GM12865 (cell line): ENCODE results near the gene TMEM164.

Source experiments
- DNase-seq: peaks from one replicate; pipeline ENCODE4 v3.0.0; 2010; ENCODE audit warnings: low read depth
- H3K4me3 ChIP-seq: 2 replicates; pipeline ENCODE4 v1.5.1; 2011; ENCODE audit warnings: mild to moderate bottlenecking, low read depth, low read length, control low read depth
- CTCF ChIP-seq: IDR thresholded peaks from 2 replicates; pipeline ENCODE4 v1.5.1; 2011; ENCODE audit warnings: low read length, control low read depth, low read depth, inconsistent platforms; ENCODE audit not compliant: insufficient read depth; ENCODE audit errors: missing control alignments

TMEM164 gene

DNA sequence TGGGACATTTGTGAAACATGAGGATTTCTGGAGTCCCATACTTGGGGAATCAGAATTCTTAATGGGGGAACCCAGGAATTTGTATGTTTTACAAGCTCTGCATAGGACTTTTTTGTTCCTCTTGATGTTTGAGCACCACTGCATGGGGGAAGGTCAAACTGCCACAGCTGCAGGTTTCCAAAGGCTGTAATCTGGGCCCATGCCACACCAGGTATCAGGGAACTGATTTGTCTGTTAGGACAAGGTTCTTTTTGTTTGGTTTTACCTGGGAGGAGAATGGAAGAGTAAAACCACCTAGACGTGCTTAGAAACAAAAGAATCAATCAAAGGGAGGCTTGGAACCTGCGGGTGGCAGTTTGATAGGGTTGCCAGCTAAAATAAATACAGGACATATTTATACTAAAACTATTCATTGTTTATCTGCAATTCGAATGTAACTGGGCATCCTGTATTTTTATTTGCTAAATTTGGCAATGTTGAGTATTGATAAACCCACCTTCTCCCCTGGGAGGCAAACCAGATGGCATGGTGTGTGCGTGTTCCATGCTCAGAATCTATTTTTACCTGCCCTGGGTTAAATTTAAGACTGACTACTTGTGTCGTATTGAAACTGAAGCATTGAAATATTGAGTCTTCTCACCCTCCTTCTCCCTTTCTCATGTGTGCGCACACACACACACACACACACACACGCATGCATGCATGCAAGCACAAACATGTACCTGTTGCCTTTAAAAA is 63.7 kb downstream of the TMEM164 start:
- DNase-seq, result no peak
- no peak overlapping the region for H3K4me3 ChIP-seq
- TF ChIP-seq CTCF, result no peak

GRCh38 chrX:110070970-110071369 is 68.1 kb downstream of the TMEM164 start:
- TF ChIP-seq CTCF, result no peak
- no peak for DNase-seq
- H3K4me3 ChIP-seq, result no peak overlapping the region

GRCh38 chrX:110081320-110081719 is 78.4 kb downstream of the TMEM164 start:
- TF ChIP-seq CTCF, result no peak

GRCh38 chrX:110081740-110082139 is 78.8 kb downstream of the TMEM164 start:
- no peak for DNase-seq
- no peak overlapping the region for H3K4me3 ChIP-seq
- TF ChIP-seq CTCF, result no peak

More at GRCh38 chrX:110081320-110081719, 78.4 kb downstream of the TMEM164 start:
- no peak for DNase-seq
- no peak overlapping the region for H3K4me3 ChIP-seq

DNA sequence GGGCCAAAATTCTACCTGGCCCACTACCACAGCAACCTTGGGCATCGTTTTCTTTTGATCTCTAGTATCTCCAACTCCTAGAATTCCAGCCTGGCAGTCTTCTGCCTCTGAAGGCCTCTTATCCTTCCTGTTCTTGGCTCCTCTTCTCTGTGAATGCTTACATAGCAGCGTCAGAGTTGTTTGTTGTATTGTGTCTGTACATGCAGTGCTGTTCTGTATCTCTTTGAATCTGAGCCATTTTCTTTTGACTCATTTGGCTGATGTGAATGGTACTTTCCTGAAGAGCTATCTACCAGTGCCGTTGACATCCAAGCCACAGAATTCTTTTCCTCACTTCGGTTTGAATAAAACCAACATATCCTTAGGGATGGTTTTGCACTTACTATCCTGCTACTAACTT is 79.2 kb downstream of the TMEM164 start:
- no peak overlapping the region for H3K4me3 ChIP-seq
- TF ChIP-seq CTCF, result no peak
- no peak for DNase-seq

DNA sequence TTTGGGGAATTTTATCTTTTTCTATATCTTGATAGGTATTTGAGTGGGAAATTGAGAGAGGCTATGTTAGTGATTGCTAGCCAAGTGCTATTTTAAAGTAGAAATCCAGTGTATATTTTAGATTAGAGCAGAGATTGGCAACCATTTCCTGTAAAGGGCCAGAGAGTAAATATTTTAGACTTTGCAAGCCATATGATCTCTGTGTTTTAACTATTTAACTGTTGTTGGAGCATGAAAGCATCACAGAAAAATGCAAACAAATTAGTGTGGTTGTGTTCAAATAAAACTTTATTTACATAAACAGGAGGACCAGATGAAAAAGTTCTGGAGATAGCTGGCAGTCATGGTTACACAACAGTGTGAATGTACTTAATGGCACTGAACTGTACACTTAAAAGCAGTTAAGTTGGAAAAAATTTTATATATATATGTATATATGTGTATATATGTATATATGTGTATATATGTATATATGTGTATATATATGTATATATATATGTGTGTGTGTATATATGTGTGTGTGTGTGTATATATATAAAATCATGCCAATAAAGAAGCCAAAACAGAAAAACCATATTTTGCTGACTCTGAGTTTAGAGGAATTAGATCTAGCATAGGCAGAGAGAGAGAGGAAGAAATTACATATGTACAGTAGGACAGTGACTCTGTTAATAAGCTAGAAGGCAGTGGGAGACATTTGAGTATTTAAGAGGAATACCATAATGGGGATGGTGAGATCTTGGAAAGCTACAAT is 83.4 kb downstream of the TMEM164 start:
- DNase-seq, result no peak
- TF ChIP-seq CTCF, result no peak
- no peak overlapping the region for H3K4me3 ChIP-seq

DNA sequence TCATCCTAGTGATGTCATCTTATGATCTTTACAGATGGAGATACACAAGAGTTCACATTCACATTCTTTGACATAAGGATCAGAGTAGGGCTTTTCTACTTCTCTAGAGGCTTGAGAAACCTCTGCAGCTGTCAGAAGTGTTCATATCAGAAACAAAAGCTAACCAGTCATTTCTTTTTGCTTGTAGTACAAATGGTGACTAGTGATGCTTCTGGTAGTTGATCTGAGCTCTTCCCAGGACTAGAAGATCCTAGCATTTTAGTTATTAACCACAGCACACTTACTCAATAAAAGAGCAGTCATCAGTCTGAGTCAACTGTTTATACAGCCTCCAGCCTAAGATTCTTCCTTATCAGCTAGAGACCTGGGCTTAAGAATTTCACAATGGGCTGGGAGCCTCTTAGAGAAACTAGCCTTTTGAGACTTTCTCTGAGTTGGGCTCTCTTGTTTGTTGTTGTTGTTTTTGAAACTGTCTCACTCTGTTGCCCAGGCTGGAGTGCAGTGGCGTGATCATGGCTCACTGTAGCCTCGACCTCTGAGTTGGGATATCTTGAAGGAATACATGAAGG is 84.1 kb downstream of the TMEM164 start:
- TF ChIP-seq CTCF, result no peak
- no peak overlapping the region for H3K4me3 ChIP-seq

More for the DNA sequence above, 84.1 kb downstream of the TMEM164 start:
- DNase-seq, result peak; percentile 2
